ENCODE measurements around the gene CDC42BPB. TPM values are rescaled to one million over a fixed set of nuclear protein-coding genes. Genes with fewer than 3 reads are reported as not detected.

The CDC42BPB gene
- total RNA-seq, 4 donors from 2014 or later: 80.6 to 157 (median 118) TPM

DNA sequence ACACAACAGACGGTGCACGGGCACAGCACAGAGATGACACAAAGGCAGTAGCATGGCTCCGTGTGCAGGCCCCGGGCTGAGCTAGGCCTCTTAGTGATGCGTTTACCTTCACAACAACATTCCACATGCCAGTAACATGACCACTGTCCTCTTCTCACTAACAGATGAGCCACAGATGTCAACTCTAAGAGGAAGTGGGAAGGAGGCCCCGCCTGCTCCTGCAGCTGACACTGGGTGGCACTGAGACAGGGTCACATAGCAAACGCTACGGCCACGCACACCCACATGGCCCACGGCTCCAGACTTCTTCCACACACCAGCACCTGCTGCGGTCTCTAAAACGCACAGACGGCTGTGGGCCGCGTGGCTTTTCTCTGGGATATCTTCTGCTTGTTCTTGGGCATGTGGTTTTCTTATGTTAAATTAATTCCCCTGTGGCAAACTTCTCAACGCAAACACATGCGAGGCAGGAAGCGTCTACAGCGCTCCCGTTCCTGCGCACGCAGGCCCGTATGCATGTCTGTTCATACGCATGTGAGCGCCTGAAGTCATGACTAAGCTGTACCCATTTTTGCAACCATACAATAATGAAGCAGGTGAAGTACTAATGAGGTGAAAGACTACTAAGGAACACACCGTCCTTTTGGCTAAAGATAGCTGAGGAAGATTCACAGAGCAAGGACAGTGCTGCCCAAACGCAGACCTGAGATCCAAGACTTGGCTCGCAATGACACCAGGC lies 108.1 kb downstream of the CDC42BPB start:
- no peak for TF ChIP-seq POLR2A (IDR thresholded peaks at IDR 0.05)
- TF ChIP-seq, protein P1, sequence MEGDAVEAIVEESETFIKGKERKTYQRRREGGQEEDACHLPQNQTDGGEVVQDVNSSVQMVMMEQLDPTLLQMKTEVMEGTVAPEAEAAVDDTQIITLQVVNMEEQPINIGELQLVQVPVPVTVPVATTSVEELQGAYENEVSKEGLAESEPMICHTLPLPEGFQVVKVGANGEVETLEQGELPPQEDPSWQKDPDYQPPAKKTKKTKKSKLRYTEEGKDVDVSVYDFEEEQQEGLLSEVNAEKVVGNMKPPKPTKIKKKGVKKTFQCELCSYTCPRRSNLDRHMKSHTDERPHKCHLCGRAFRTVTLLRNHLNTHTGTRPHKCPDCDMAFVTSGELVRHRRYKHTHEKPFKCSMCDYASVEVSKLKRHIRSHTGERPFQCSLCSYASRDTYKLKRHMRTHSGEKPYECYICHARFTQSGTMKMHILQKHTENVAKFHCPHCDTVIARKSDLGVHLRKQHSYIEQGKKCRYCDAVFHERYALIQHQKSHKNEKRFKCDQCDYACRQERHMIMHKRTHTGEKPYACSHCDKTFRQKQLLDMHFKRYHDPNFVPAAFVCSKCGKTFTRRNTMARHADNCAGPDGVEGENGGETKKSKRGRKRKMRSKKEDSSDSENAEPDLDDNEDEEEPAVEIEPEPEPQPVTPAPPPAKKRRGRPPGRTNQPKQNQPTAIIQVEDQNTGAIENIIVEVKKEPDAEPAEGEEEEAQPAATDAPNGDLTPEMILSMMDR (IDR thresholded peaks at IDR 0.05): no peak
- DNase-seq: no peak
- no peaks in the 10 kb centered on the region for H3K36me3 ChIP-seq
- intact Hi-C loops (cut with DNase I; ENCODE audit: low total_unique reads): no loop called here
- H3K27ac ChIP-seq: no peak overlapping the region
- no peaks in the 10 kb centered on the region for H3K27me3 ChIP-seq
- H3K9me3 ChIP-seq: no peaks in the 10 kb centered on the region
- H3K4me1 ChIP-seq: no peaks in the 10 kb centered on the region
- no peak overlapping the region for H3K4me3 ChIP-seq

DNA sequence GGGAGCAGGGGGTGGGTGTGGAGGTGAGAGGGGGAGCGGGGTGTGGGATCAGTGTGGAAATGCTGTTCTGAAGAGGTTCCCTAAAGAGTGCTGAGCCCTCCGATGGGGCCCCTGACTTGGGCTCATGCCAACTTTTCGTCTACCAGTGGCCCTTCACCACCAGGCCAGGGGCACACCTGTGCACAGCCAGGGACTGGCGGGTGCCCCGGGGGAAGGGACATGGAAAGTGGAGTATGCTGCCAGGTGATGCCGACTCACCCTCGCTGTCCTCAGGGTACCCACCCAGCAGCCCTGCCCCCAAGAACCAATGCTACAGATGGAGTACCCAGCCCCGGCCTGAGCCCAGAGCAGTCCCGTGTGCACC lies 108.7 kb downstream of the CDC42BPB start:
- TF ChIP-seq, protein P1 (IDR thresholded peaks at IDR 0.05): no peak
- TF ChIP-seq POLR2A (IDR thresholded peaks at IDR 0.05): no peak
- Histone ChIP-seq H3K27me3 (no peaks in the 10 kb centered on the region), H3K36me3 (no peaks in the 10 kb centered on the region), H3K4me1 (no peaks in the 10 kb centered on the region), H3K9me3 (no peaks in the 10 kb centered on the region), H3K27ac (no peak overlapping the region), H3K4me3 (no peak overlapping the region)
- no peak for DNase-seq
- intact Hi-C loops (cut with DNase I; ENCODE audit: low total_unique reads): no loop called here

DNA sequence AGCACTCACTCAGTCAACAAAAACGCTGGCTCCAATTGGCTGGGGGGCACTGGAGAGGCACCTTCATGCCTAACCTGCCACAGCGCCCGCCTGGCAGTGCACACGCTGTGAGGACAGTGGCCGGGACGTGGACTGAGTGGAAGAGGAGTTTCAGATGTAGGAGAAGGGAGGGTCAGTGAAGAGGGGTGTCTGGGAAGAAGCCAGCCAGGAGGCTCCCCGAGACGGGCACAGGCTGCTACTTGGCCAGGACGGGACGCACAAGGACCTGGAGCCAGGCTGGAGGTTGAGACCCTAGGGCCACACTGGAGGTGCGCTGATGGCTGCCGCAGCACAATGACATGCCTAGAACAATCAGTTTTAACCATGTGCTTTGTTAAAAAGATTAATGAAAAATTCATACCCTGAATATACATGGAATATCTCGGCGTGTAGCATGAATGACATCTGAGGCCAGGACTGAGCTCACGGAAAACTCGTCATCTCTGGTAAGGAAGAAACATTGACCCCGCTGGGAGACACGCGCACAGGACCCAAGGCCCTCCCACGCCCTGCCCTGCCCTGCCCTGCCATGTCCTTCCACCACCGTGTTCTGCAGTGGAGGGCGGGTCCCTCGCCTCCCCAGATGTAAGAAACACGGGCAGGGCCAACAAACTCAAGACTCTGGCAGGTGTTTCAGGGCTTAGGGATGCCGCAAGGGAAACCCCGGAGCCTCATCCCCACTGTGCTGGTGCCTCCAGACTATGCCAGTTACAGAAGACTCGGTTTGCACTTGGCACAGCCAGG lies 109.8 kb downstream of the CDC42BPB start:
- H3K36me3 ChIP-seq: no peaks in the 10 kb centered on the region

DNA sequence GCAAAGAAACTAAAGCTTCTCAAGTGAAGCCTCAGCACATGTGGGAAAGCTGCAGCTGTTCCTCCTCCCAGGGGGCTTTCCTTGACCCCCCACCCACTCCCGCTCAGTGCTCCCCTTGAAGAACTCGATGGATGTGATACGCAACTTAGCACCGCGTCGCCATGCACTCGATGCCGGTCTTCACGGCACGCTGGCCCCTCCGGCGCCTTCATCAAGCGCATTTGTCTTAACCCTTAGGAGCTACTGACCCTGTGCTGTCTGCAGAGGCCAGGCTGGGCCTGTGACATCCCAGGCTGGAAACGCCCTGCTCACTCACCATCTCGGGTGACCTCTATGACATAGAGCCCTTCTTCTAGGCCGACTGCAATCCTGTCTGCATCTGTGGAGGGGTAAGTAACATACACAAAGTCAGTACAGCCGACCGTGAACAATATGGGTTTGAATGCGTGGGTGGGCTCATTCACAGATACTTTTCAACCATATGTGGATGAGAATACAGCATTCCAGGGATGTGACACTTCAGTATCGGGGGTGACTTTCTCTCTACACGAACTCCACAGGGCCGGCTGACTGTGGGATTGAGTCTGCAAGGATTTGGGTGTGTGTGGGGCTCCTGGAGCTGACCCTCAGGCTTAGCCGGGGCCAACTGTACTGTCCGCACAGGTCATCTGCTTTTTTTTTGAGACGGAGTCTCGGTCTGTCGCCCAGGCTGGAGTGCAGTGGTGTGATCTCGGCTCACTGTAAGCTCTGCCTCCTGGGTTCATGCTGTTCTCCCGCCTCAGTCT lies 111.8 kb downstream of the CDC42BPB start:
- H3K9me3 ChIP-seq: no peaks in the 10 kb centered on the region
- H3K4me1 ChIP-seq: no peaks in the 10 kb centered on the region
- H3K36me3 ChIP-seq: no peaks in the 10 kb centered on the region
- H3K27ac ChIP-seq: no peak overlapping the region
- TF ChIP-seq, protein P1 (IDR thresholded peaks at IDR 0.05): no peak
- no peak for TF ChIP-seq POLR2A (IDR thresholded peaks at IDR 0.05)
- no peak for DNase-seq
- no peak overlapping the region for H3K4me3 ChIP-seq
- intact Hi-C loops (cut with DNase I; ENCODE audit: low total_unique reads): no loop called here
- no peaks in the 10 kb centered on the region for H3K27me3 ChIP-seq

More for the DNA sequence above, 109.8 kb downstream of the CDC42BPB start:
- Histone ChIP-seq H3K9me3 (no peaks in the 10 kb centered on the region), H3K27me3 (no peaks in the 10 kb centered on the region), H3K4me3 (no peak overlapping the region), H3K27ac (no peak overlapping the region), H3K4me1 (no peaks in the 10 kb centered on the region)
- no peak for DNase-seq
- intact Hi-C loops (cut with DNase I; ENCODE audit: low total_unique reads): no loop called here
- no peak for TF ChIP-seq POLR2A (IDR thresholded peaks at IDR 0.05)
- TF ChIP-seq, protein P1 (IDR thresholded peaks at IDR 0.05): no peak
